Measurements from ENCODE around the gene TINCR.

Gene TINCR

DNA sequence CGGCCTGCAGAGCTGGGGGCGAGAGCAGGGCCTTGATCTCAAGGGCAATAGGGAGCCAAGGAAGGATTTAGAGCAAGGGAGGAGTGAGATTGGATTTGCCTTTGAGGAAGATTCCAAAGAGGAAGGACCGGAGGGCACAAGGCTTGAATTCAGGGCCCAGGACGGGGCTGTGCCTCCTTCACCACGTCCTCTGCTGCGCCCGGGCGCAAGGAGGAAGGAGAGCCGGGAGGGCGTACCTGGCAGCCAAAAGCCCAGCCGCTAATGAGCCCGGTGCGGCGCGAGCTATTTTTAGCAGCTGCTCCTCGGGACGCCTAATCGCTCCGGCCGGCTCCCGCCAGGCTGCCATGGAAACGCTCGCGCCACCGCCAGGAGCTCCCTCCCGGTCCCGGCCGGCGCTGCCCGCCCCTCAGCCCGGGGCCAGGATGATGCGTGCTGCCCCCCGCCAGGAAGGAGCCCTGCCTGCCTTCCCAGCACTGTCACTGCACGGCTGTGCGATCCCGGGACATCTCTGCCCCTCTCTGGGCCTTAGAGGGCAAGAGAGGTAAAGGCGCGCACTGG is 31.3 kb downstream of the TINCR start:
- Histone ChIP-seq H3K27me3 (ENCODE audit: insufficient read depth, low read length) (peaks cover 8% of the 10 kb centered on the region; the same call in 1 of the 2 replicates), H3K36me3 (ENCODE audit: insufficient read depth, low read length) (no peaks in the 10 kb centered on the region), H3K79me2 (ENCODE audit: control insufficient read depth, insufficient read depth, low read length, unreplicated experiment) (no peaks in the 10 kb centered on the region), H3K4me3 (ENCODE audit: low read depth, low read length) (no peak overlapping the region), H3K4me1 (ENCODE audit: control insufficient read depth, insufficient read depth, low read length, unreplicated experiment) (no peaks in the 10 kb centered on the region), H3K27ac (ENCODE audit: low read depth, low read length) (no peak overlapping the region), H2AFZ (ENCODE audit: low read length, unreplicated experiment) (no peak overlapping the region)

DNA sequence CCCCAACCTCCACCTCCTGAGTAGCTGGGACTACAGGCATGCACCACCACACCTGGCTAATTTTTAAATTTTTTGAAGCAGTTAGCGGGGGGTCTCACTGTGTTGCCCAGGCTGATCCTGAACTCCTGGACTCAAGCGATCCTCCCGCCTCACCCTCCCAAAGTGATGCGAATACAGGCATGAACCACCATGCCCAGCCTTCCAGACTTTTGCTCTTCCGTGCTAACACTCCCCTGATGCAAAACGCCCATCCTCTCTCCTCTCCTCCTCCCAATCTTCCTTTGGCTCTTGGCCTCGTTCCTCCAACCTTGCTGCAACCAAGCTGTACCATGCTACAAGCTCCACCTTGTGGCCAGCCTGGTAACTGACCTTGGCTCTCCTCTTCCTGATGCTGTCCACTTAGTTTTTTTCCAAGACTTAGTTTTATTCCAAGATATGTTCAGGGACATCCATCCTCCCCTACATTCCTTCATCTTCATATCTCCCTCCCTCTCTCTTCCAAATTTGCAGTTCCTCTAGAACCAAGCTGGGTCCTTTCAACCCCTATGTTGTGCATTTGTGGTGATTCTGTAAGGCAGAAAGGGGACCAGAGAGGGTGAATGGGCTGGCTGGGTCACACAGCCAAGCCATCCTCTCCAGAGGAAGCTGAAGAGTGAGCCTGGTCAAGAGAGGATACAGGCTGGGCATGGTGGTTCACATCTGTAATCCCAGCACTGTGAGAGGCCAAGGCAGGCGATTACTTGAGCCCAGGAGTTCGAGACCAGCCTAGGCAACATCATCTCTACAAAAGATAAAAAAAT is 32.8 kb downstream of the TINCR start:
- Histone ChIP-seq H3K4me3 (ENCODE audit: low read depth, low read length) (no peak overlapping the region), H3K27me3 (ENCODE audit: insufficient read depth, low read length) (peaks cover 8% of the 10 kb centered on the region; the same call in 1 of the 2 replicates), H3K27ac (ENCODE audit: low read depth, low read length) (no peak overlapping the region), H3K36me3 (ENCODE audit: insufficient read depth, low read length) (no peaks in the 10 kb centered on the region), H3K79me2 (ENCODE audit: control insufficient read depth, insufficient read depth, low read length, unreplicated experiment) (no peaks in the 10 kb centered on the region), H3K4me1 (ENCODE audit: control insufficient read depth, insufficient read depth, low read length, unreplicated experiment) (no peaks in the 10 kb centered on the region), H2AFZ (ENCODE audit: low read length, unreplicated experiment) (no peak overlapping the region)

DNA sequence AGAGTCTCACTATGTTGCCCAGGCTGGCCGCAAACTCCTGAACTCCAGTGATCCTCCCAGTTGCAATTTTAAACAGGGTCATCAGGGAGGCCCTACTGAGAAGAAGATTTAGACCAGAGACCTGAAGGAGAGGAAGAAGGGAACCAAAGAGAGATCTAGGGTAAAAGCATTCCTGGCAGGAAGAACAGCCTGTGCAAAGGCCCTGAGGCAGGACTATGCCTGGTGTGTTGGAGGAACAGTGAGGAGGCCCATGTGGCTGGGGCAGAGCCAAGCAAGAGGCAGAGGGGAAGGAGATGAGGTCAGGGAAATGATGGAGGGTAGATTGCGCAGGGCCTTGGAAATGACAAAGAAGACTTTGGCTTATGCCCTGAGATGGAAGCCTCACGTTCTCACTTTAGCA is 34.5 kb downstream of the TINCR start:
- no peaks in the 10 kb centered on the region for H3K36me3 ChIP-seq (ENCODE audit: insufficient read depth, low read length)
- no peak overlapping the region for H3K27ac ChIP-seq (ENCODE audit: low read depth, low read length)
- no peaks in the 10 kb centered on the region for H3K4me1 ChIP-seq (ENCODE audit: control insufficient read depth, insufficient read depth, low read length, unreplicated experiment)
- H3K79me2 ChIP-seq (ENCODE audit: control insufficient read depth, insufficient read depth, low read length, unreplicated experiment), result no peaks in the 10 kb centered on the region
- H2AFZ ChIP-seq (ENCODE audit: low read length, unreplicated experiment), result no peak overlapping the region
- peaks cover 8% of the 10 kb centered on the region; the same call in 1 of the 2 replicates for H3K27me3 ChIP-seq (ENCODE audit: insufficient read depth, low read length)
- no peak overlapping the region for H3K4me3 ChIP-seq (ENCODE audit: low read depth, low read length)

DNA sequence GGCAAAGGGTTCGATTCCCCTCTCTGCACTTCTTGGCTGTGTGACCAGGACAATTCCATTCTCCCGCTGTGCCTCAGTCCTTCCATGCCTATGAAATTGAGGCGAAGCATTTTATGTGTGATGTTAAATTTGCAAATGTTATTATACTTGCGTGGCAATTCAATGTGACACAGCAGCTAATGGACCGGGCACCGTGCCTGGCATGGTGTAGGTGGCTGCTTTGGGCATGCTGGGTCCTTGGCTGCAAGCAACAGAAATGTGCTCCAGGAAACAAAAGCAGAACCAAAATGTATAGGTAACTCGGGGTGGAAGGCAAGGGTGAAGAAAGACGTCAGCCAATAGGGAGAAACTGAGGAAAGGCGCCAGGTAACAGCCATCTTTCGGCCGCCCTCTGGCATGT is 37.1 kb downstream of the TINCR start:
- Histone ChIP-seq H3K4me3 (ENCODE audit: low read depth, low read length) (no peak overlapping the region), H3K36me3 (ENCODE audit: insufficient read depth, low read length) (no peaks in the 10 kb centered on the region), H2AFZ (ENCODE audit: low read length, unreplicated experiment) (no peak overlapping the region), H3K4me1 (ENCODE audit: control insufficient read depth, insufficient read depth, low read length, unreplicated experiment) (no peaks in the 10 kb centered on the region), H3K27me3 (ENCODE audit: insufficient read depth, low read length) (no peaks in the 10 kb centered on the region), H3K79me2 (ENCODE audit: control insufficient read depth, insufficient read depth, low read length, unreplicated experiment) (no peaks in the 10 kb centered on the region), H3K27ac (ENCODE audit: low read depth, low read length) (no peak overlapping the region)

DNA sequence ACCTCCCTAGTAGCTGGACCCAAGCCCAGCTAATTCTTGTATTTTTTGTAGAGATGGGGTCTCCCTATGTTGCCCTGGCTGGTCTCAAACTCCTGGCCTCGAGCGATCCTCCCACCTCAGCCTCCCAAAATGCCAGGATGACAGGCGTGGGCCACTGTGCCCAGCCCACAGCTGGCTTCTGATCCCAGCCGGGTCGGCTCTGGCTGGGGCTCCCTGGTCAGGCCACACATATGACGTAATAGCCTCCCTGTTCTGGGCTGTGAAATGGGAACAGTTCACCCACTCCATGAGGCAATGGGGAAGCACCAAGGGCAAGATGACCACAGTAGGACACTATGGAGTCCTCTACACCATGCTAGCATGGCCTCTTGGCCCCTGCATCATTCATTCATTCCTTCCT is 41.1 kb downstream of the TINCR start:
- Histone ChIP-seq H3K27me3 (ENCODE audit: insufficient read depth, low read length) (peaks cover 14% of the 10 kb centered on the region), H3K36me3 (ENCODE audit: insufficient read depth, low read length) (no peaks in the 10 kb centered on the region), H3K79me2 (ENCODE audit: control insufficient read depth, insufficient read depth, low read length, unreplicated experiment) (no peaks in the 10 kb centered on the region), H3K27ac (ENCODE audit: low read depth, low read length) (no peak overlapping the region), H3K4me3 (ENCODE audit: low read depth, low read length) (no peak overlapping the region), H3K4me1 (ENCODE audit: control insufficient read depth, insufficient read depth, low read length, unreplicated experiment) (no peaks in the 10 kb centered on the region), H2AFZ (ENCODE audit: low read length, unreplicated experiment) (no peak overlapping the region)

DNA sequence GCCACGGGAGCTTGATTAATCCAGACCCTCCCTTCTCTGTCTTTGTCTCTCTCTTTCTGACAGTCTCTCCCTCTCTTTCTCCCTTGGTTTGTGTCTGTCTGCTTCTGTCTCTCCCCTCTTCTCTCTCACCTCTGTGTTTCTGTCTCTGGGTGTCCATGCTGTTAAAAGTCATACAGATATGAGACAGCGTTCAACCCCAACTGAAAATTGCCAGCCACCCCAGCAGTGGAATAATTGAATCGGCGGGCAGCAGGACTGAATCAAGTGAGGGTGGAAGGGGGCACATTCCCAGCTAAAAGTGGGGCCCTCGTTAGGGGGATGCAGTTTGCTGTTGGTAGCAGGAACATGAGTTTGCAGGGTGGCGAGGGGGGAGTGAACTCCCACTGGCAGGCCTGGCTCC is 43.7 kb downstream of the TINCR start:
- Histone ChIP-seq H3K79me2 (ENCODE audit: control insufficient read depth, insufficient read depth, low read length, unreplicated experiment) (no peaks in the 10 kb centered on the region), H3K4me1 (ENCODE audit: control insufficient read depth, insufficient read depth, low read length, unreplicated experiment) (no peaks in the 10 kb centered on the region), H3K27ac (ENCODE audit: low read depth, low read length) (no peak overlapping the region), H2AFZ (ENCODE audit: low read length, unreplicated experiment) (no peak overlapping the region), H3K4me3 (ENCODE audit: low read depth, low read length) (no peak overlapping the region), H3K36me3 (ENCODE audit: insufficient read depth, low read length) (no peaks in the 10 kb centered on the region), H3K27me3 (ENCODE audit: insufficient read depth, low read length) (peaks cover 26% of the 10 kb centered on the region)

DNA sequence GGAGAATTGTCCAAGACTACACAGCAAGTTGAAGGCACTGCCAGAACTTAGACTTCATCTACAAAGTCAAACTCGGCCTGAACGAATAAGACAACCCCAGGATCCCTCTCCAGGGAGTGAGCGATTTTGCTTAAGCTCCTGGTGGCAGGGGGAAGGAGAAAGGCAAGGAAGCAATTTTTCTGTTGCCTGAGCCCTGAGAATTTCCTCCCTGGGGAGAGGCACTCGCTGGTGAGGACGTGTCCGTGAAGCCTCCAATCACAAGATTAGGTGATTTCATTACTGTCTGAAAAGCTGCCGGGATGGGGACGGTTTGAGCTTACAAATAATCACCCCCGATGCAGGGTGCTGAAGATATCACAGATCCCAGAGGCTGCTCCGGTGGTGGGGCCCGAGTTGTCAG is 45.6 kb downstream of the TINCR start:
- Histone ChIP-seq H3K79me2 (ENCODE audit: control insufficient read depth, insufficient read depth, low read length, unreplicated experiment) (no peaks in the 10 kb centered on the region), H3K4me3 (ENCODE audit: low read depth, low read length) (no peak overlapping the region), H3K36me3 (ENCODE audit: insufficient read depth, low read length) (no peaks in the 10 kb centered on the region), H3K27ac (ENCODE audit: low read depth, low read length) (no peak overlapping the region), H3K27me3 (ENCODE audit: insufficient read depth, low read length) (peaks cover 26% of the 10 kb centered on the region), H2AFZ (ENCODE audit: low read length, unreplicated experiment) (no peak overlapping the region), H3K4me1 (ENCODE audit: control insufficient read depth, insufficient read depth, low read length, unreplicated experiment) (no peaks in the 10 kb centered on the region)

DNA sequence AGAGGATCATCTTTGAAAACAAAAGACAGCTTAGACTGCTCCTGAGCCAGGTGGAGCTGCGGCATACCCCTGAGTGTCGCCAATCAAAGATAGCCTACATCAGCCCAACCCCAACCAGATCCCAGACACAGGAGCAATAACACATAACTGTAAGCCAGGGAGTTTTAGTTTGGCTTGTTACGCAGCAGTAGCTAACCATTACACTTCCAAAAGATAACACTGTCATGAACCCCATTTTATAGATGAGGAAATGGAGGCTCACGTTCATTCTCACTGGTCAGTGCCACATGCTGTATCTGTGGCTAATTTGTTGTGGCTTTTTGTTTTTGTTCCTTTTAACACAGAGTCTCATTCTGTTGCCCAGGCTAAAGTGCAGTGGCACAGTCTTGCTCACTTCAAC is 47.3 kb downstream of the TINCR start:
- Histone ChIP-seq H3K4me1 (ENCODE audit: control insufficient read depth, insufficient read depth, low read length, unreplicated experiment) (no peaks in the 10 kb centered on the region), H3K79me2 (ENCODE audit: control insufficient read depth, insufficient read depth, low read length, unreplicated experiment) (no peaks in the 10 kb centered on the region), H3K27ac (ENCODE audit: low read depth, low read length) (no peak overlapping the region), H2AFZ (ENCODE audit: low read length, unreplicated experiment) (no peak overlapping the region), H3K36me3 (ENCODE audit: insufficient read depth, low read length) (no peaks in the 10 kb centered on the region), H3K4me3 (ENCODE audit: low read depth, low read length) (no peak overlapping the region), H3K27me3 (ENCODE audit: insufficient read depth, low read length) (peaks cover 26% of the 10 kb centered on the region)

DNA sequence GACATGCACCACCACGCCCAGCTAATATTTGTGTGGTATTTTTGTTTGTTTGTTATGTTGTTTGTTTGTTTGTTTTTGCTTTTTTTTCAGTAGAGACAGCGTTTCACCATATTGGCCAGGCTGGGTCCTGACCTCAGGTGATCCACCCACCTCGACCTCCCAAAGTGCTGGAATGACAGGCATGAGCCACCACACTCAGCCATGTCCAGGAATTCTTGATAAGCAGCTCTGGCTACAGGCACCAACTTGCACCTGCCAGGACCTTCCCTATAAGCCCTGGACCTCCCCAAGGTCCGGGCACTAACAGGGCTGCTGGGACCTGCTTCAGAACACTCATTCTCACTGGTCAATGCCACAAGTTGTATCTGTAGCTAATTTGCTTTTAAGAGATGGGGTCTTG is 48.7 kb downstream of the TINCR start:
- H3K27me3 ChIP-seq (ENCODE audit: insufficient read depth, low read length), result peaks cover 26% of the 10 kb centered on the region
- H3K4me3 ChIP-seq (ENCODE audit: low read depth, low read length), result no peak overlapping the region
- H3K36me3 ChIP-seq (ENCODE audit: insufficient read depth, low read length), result no peaks in the 10 kb centered on the region
- H3K27ac ChIP-seq (ENCODE audit: low read depth, low read length), result no peak overlapping the region
- H3K4me1 ChIP-seq (ENCODE audit: control insufficient read depth, insufficient read depth, low read length, unreplicated experiment), result no peaks in the 10 kb centered on the region
- no peaks in the 10 kb centered on the region for H3K79me2 ChIP-seq (ENCODE audit: control insufficient read depth, insufficient read depth, low read length, unreplicated experiment)
- no peak overlapping the region for H2AFZ ChIP-seq (ENCODE audit: low read length, unreplicated experiment)

DNA sequence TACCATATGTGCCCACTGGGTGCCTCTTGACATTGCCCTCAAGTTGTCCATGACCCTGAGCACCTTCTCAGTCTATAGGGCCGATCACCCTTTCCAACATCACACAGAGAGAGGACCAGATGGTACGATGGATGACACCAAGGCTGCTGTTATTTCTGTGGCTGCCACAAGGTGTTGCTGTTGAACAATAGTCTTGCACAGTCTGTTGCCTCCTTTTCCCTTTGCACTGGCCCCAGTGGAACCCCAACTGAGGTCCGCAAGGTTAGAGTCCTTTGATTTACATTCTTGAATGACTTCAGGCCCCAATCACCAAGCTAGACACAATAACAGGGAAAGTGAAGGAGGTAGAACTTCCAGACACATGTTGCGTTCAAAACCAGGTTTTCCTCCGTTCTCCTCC is 52.0 kb downstream of the TINCR start:
- Histone ChIP-seq H3K4me3 (ENCODE audit: low read depth, low read length) (no peak overlapping the region), H3K27me3 (ENCODE audit: insufficient read depth, low read length) (peaks cover 4% of the 10 kb centered on the region; the same call in 1 of the 2 replicates), H3K36me3 (ENCODE audit: insufficient read depth, low read length) (no peaks in the 10 kb centered on the region), H2AFZ (ENCODE audit: low read length, unreplicated experiment) (no peak overlapping the region), H3K27ac (ENCODE audit: low read depth, low read length) (no peak overlapping the region), H3K4me1 (ENCODE audit: control insufficient read depth, insufficient read depth, low read length, unreplicated experiment) (no peaks in the 10 kb centered on the region), H3K79me2 (ENCODE audit: control insufficient read depth, insufficient read depth, low read length, unreplicated experiment) (no peaks in the 10 kb centered on the region)

DNA sequence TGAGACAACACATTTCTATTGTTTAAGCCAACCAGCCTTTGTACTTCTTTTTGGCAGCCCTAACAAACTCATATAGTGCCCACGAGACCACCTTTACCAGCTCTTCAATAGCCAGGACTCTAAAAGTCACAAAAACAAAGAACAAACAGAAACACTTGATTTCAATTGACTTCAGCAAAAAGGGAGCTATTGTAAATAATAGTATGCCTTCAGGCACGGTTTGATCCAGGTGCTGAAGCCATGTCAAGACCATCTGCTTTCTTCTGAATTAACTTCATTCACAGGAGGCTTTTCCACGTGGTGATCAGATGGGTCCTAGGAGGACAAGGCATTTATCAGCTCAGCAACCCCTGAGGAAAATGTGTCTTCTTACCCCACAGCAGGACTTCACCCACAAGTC is 53.8 kb downstream of the TINCR start:
- no peak overlapping the region for H2AFZ ChIP-seq (ENCODE audit: low read length, unreplicated experiment)
- no peaks in the 10 kb centered on the region for H3K4me1 ChIP-seq (ENCODE audit: control insufficient read depth, insufficient read depth, low read length, unreplicated experiment)
- no peaks in the 10 kb centered on the region for H3K36me3 ChIP-seq (ENCODE audit: insufficient read depth, low read length)
- H3K27me3 ChIP-seq (ENCODE audit: insufficient read depth, low read length), result no peaks in the 10 kb centered on the region
- H3K79me2 ChIP-seq (ENCODE audit: control insufficient read depth, insufficient read depth, low read length, unreplicated experiment), result no peaks in the 10 kb centered on the region
- no peak overlapping the region for H3K4me3 ChIP-seq (ENCODE audit: low read depth, low read length)
- H3K27ac ChIP-seq (ENCODE audit: low read depth, low read length), result no peak overlapping the region

Data from ACC112 (cell line).